PFSK-1 (cell line): Measurements from ENCODE around the gene MTUS2. TPM values are rescaled to one million over a fixed set of nuclear protein-coding genes. Genes with fewer than 3 reads are reported as not detected.

ENCODE experiments used
- FOXP2 ChIP-seq: optimal IDR thresholded peaks from 2 replicates; pipeline ENCODE3; 2011; ENCODE audit warnings: borderline replicate concordance, control low read depth, inconsistent platforms; ENCODE audit not compliant: insufficient read depth; ENCODE audit errors: extremely low read length, extremely low read depth
- POLR2AphosphoS5 ChIP-seq: IDR thresholded peaks from 2 replicates; pipeline ENCODE4 v1.6.1; 2012; ENCODE audit warnings: low read depth, mild to moderate bottlenecking, control low read depth, low read length, moderate library complexity
- SIN3A ChIP-seq: IDR thresholded peaks from 2 replicates; pipeline ENCODE4 v1.6.1; 2012; ENCODE audit warnings: mild to moderate bottlenecking, low read length, moderate library complexity, borderline replicate concordance; ENCODE audit not compliant: insufficient read depth
- TAF1 ChIP-seq: IDR thresholded peaks from 2 replicates; pipeline ENCODE4 v1.6.1; 2012; ENCODE audit warnings: low read length, control low read depth, borderline replicate concordance; ENCODE audit not compliant: insufficient read depth
- polyA plus RNA-seq: library from polyadenylated mRNA; unstranded; fragments of >200 nt; gene quantifications from one replicate; pipeline ENCODE4 v1.2.1, GENCODE V29; 2012; ENCODE audit warnings: low read depth, missing spikeins; ENCODE audit not compliant: insufficient read length
- TF ChIP-seq, protein P1 (sequence below), 2 experiments: IDR thresholded peaks; 2 replicates each; pipeline versions ENCODE4 v1.6.1 to v1.8.0; 2011 to 2012; ENCODE audit warnings: low read depth in 2 of 2, low read length in 2 of 2, control low read depth in 1 of 2, inconsistent platforms in 1 of 2, mild to moderate bottlenecking in 1 of 2, moderate library complexity in 1 of 2; ENCODE audit not compliant: insufficient read depth in 1 of 2

MTUS2 gene
- 0.26 TPM for polyA plus RNA-seq

DNA sequence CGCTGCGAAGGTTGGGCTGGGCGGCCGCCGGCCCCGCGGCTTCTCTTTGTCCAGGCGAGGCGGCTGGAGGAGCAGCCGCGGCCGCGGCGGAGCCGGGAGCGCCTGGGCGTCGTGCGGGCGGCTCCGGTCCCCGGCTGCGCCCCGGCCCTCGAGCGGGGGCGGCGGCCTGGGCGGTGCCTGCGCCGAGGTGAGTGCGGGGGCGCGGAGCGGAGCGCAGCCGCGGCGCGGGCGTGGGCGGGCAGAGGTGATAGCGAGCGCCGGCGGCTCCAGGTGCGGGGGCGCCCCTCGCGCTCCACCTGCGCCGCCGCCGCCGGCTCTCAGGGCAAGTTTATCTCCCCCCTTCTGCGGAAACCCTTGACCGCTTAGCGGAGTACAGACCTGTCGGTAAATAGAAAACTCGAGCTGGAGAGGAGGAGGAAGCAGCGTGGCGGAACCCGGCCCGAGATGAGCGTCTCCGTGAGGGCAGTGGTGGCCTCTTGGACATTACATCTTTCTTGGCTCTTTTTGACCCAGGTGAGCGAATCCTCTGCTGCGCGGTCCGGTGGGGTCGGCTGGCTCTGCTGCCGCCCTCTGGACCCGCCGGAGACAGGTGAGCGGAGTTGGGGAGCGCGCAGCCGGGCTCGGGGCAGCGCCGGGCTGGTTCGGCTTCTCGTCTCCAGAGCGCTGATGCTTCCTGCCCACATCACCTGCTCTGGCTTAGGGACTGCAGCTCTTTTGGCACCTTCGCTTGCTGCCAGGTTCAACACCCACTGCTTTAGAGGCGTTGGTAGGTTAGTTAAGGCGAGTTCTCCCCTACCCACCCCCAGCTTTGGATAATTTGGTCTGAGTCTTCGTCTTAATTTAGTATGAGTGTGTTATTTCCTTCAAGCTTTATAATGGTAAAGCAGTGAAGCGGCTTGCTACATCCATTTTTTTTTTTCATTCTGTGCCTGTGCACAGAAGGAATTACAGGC, at the start of gene MTUS2:
Gene MTUS2 (plus strand): TSS at position 241 of the 953 bp plus-strand sequence.
- no peak for TF ChIP-seq TAF1
- TF ChIP-seq POLR2AphosphoS5: no peak
- TF ChIP-seq SIN3A: no peak
- TF ChIP-seq, protein P1, sequence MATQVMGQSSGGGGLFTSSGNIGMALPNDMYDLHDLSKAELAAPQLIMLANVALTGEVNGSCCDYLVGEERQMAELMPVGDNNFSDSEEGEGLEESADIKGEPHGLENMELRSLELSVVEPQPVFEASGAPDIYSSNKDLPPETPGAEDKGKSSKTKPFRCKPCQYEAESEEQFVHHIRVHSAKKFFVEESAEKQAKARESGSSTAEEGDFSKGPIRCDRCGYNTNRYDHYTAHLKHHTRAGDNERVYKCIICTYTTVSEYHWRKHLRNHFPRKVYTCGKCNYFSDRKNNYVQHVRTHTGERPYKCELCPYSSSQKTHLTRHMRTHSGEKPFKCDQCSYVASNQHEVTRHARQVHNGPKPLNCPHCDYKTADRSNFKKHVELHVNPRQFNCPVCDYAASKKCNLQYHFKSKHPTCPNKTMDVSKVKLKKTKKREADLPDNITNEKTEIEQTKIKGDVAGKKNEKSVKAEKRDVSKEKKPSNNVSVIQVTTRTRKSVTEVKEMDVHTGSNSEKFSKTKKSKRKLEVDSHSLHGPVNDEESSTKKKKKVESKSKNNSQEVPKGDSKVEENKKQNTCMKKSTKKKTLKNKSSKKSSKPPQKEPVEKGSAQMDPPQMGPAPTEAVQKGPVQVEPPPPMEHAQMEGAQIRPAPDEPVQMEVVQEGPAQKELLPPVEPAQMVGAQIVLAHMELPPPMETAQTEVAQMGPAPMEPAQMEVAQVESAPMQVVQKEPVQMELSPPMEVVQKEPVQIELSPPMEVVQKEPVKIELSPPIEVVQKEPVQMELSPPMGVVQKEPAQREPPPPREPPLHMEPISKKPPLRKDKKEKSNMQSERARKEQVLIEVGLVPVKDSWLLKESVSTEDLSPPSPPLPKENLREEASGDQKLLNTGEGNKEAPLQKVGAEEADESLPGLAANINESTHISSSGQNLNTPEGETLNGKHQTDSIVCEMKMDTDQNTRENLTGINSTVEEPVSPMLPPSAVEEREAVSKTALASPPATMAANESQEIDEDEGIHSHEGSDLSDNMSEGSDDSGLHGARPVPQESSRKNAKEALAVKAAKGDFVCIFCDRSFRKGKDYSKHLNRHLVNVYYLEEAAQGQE (IDR thresholded peaks at IDR 0.05; ENCODE audit: insufficient read depth in 1 of 2, low read depth in 2 of 2, low read length in 2 of 2): no peak
- TF ChIP-seq FOXP2: no peak

- TF ChIP-seq, protein P1 (IDR thresholded peaks at IDR 0.05; ENCODE audit: insufficient read depth in 1 of 2, low read depth in 2 of 2, low read length in 2 of 2): no peak
- TF ChIP-seq SIN3A: no peak
- TF ChIP-seq FOXP2: no peak
- TF ChIP-seq POLR2AphosphoS5: no peak
- no peak for TF ChIP-seq TAF1
Measured at GRCh38 chr13:28778308-28779215, 41.6 kb upstream of the MTUS2 start.

DNA sequence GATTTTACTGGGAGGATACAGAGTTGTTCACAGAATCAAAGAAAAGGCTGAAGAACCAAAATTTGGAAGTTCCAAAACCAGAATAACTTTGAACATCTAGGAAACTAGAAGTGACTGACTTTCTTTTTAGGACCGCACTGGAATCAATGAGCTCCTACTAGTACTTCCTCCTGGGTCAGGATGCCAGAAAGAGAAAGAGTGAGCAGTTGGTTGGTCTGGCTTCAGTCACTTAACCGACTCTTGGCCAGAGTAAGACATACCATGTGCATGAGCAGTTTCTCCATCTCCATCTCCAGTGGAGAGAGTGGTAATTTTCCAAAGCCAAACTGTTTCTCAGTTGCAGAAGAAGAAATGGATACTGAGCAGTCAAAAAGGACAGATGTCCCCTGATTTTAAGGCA, 27.1 kb upstream of the MTUS2 start:
- TF ChIP-seq TAF1: no peak
- TF ChIP-seq POLR2AphosphoS5: no peak
- TF ChIP-seq, protein P1 (IDR thresholded peaks at IDR 0.05; ENCODE audit: insufficient read depth in 1 of 2, low read depth in 2 of 2, low read length in 2 of 2): no peak
- no peak for TF ChIP-seq FOXP2
- no peak for TF ChIP-seq SIN3A

GRCh38 chr13:28794396-28794795, 25.7 kb upstream of the MTUS2 start:
- TF ChIP-seq TAF1 (no peak), SIN3A (no peak), FOXP2 (no peak), POLR2AphosphoS5 (no peak)
- TF ChIP-seq, protein P1 (IDR thresholded peaks at IDR 0.05; ENCODE audit: insufficient read depth in 1 of 2, low read depth in 2 of 2, low read length in 2 of 2): no peak
